Measurements from ENCODE around the gene POLA2.
"Not testable (repeated sequence)": the region's sequence is repeated elsewhere in the genome, so short reads cannot be mapped to it uniquely, and the experiment has no call there.

The POLA2 gene, protein sequence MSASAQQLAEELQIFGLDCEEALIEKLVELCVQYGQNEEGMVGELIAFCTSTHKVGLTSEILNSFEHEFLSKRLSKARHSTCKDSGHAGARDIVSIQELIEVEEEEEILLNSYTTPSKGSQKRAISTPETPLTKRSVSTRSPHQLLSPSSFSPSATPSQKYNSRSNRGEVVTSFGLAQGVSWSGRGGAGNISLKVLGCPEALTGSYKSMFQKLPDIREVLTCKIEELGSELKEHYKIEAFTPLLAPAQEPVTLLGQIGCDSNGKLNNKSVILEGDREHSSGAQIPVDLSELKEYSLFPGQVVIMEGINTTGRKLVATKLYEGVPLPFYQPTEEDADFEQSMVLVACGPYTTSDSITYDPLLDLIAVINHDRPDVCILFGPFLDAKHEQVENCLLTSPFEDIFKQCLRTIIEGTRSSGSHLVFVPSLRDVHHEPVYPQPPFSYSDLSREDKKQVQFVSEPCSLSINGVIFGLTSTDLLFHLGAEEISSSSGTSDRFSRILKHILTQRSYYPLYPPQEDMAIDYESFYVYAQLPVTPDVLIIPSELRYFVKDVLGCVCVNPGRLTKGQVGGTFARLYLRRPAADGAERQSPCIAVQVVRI

GRCh38 chr11:65261591-65262380 is at the start of gene POLA2:
POLA2 (plus strand) TSS chr11:65261962; CDS start chr11:65262293, 331 bp downstream.
- peak; percentile 97 for DNase-seq

DNA sequence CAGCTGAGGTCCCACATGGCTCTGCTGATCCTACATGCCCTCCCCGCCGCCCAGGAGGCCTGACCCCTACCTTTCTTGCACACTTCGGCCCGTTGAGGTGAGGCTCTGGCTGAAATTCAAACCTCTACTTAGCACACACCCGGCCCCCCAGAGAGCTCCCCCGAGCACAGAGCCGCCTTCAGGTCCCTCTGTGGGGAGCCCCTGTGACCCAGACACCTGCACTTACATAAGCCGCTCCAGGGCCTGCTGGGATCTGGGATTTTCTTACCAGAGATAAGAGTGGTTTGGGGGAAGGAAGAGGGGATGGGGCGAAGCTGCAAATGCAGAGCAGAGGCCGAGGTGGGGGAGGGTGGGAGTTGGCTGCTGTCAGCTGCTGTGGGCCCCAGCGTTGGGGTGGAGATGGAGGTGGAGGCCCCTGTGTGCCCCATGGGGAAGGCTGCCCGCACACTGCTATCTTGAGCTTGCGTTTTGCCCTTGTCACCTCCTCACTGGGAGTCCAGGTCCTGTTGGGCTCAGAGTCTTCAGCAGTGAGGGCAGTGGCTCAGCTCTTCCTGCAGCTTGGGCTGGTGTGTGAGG is 49.4 kb upstream of the POLA2 start:
- DNase-seq: no peak

DNA sequence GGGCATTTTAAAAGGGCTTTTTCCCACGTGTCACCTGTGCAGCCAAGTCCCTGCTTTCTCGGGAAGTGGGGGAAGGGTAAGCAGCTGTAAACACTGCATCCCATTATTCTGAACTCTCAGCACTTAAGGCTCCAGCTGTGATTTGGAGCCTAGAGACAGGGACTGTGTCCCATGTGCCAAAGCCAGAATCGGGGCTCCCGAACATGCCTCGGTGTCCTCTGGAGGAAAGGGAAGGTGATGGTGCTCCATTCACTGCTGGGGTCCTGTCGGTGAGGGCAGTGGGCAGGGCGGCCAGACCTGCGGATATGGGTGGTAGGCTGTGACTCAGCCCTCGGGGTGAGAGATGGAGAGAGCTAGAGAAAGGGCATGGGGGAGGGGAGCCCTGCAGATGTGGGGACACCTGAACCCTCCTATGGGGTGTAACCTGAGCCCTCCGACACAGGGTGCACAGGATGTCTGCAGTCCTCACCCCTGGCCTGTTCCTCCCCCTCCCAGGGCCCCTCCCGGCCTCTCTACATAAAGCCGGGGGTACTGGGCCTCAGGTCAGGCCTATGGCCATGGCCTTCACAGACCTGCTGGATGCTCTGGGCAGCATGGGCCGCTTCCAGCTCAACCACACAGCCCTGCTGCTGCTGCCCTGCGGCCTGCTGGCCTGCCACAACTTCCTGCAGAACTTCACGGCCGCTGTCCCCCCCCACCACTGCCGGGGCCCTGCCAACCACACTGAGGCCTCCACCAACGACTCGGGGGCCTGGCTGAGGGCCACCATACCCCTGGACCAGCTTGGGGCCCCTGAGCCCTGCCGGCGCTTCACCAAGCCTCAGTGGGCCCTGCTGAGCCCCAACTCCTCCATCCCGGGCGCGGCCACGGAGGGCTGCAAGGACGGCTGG is 48.2 kb upstream of the POLA2 start:
- no peak for DNase-seq

DNA sequence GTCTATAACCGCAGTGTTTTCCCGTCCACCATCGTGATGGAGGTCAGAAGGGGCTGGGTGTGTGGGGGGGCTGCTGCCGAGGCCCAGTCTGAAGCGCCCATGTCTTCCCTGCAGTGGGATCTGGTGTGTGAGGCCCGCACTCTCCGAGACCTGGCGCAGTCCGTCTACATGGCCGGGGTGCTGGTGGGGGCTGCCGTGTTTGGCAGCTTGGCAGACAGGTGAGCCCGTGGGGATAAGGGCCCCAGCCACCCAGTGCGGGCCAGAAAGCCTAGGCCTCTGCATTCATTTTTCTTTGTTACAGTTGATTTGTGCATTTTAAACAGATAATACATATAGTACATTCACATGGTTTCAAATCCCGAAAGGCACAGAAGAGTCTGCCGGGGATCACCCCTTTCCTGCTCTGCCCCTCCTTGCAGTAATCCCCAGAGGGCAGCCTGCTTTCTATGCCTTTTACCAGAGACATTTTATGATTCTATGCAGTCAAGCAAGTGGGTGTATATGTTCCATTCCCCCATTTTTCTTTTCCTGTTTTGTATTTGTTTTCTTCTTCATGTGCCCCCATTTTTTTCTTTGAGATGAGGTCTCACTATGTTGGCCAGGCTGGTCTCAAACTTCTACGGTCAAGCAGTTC is 47.4 kb upstream of the POLA2 start:
- DNase-seq: no peak

DNA sequence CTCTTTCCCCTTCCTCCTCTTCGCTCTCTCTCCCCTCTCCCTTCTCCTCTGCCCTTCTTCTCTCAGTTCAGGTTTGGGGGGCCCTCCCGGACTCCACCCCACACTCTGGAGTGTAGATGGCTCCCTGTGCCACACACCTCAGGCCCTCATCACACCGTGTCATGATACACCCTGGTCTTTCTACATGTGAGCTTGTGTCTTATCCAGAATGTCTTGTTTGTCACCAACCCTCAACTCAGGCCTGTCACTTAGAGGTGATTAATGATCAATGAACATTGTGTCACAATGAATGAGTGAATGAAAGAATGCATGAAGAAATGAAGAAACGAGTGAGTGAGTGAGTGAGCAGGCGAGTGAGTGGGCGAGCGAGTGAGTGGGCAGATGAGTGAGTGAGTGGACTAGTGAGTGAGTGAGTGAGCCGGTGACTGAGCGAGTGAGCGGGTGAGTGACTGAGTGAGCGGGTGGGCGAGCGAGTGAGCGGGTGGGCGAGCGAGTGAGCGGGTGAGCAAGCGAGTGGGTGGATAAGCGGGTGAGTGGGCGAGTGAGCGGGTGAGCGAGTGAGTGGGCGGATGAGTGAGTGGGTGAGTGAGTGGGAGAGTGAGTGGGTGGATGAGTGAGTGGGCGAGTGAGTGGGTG is 46.2 kb upstream of the POLA2 start:
- no peak for DNase-seq

- no peak for DNase-seq
Observed at GRCh38 chr11:65216830-65217229, 44.9 kb upstream of the POLA2 start.

DNA sequence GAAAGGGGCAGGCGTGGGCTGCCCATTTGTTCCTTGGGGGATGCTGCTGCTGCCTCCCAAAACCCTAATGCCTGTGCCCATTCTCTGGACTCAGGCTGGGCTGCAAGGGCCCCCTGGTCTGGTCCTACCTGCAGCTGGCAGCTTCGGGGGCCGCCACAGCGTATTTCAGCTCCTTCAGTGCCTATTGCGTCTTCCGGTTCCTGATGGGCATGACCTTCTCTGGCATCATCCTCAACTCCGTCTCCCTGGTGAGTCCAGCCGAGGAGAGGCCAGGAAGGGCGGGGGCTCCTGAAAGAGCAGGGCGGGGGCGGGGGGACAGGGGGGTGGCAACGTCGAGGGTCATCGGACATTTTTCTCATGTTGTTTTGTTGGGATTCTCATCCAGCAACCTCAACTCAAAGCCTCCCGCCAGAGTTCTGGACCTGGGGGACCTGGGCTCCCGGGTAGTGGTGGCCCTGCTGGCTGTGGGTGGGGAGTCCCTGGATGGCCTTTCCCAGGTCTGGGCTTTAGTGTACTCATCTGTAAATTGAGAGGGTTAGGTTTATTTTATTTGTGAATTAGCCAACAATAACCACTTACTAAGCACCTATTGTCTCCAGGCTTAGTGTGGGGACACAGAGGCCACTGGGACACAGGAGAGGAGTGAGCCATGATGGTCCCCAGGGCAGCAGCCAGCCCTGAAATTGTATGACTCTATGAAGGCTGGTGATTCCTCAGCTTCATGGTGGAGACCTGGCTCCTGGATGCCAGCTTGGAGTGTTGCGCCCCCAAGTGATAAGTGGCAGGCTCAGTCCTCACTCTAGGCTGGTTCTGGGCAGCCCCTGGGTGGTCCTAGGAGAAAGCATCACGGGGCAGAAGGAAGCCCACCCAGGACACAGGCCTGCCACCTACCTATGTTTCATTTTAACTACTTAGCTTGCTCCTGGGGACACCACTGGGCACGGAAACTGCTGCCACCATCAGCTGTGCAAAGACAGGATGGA is 44.0 kb upstream of the POLA2 start:
- no peak for DNase-seq

DNA sequence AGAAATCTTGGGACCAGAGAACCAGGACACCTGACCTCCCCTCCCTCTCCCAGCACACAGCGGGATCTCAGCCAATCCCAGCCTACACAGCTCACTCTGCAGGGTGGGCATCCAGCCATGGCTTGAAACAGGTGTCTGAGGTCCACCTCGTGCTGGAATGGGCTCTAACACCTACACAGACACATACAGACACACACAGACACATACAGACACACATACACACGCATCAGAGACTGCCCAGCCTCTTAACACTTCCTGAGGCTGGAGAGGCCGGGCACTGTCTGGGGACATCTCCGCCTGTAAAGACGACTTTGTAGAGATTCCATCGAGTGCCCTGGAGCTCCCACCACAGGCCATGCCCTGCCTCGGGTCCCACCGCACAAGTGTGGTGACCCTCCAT is 43.3 kb upstream of the POLA2 start:
- DNase-seq: no peak

- DNase-seq: peak; percentile 36
Observed at GRCh38 chr11:65219930-65220213, 41.9 kb upstream of the POLA2 start.

DNA sequence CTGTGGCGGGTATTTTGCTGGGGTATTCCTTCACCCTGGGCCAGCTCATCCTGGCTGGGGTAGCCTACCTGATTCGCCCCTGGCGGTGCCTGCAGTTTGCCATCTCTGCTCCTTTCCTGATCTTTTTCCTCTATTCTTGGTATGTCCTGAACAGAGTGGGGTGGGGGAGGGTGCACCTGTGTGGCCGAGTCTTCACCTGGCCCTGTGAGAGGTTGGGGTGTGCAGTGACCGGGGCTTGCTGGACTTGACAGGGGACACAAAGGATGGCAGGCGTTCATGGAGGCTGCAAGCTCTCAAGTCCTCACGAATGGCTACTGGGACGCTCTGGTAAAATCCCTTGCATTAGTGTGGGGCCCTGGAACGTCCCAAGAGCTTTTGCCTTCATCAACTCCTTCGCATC is 40.7 kb upstream of the POLA2 start:
- DNase-seq: no peak

- DNase-seq: no peak
Observed at GRCh38 chr11:65223011-65223410, 38.8 kb upstream of the POLA2 start.

DNA sequence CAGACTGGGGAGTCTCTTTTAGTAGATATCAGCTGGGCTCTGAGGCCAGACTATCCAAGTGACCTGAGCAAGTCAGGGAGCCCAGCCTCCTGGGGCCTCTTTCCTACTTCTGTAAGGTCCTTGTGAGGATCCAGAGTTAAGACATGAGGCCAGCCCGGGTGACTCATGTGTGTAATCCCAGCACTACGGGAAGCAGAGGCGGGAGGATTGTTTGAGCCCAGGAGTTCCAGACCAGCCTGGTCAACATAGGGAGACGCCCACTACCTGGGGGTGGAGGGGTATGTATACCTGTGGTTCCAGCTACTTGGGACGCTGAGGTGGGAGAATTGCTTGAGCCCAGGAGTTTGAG is 36.9 kb upstream of the POLA2 start:
- peak; percentile 78 for DNase-seq

DNA sequence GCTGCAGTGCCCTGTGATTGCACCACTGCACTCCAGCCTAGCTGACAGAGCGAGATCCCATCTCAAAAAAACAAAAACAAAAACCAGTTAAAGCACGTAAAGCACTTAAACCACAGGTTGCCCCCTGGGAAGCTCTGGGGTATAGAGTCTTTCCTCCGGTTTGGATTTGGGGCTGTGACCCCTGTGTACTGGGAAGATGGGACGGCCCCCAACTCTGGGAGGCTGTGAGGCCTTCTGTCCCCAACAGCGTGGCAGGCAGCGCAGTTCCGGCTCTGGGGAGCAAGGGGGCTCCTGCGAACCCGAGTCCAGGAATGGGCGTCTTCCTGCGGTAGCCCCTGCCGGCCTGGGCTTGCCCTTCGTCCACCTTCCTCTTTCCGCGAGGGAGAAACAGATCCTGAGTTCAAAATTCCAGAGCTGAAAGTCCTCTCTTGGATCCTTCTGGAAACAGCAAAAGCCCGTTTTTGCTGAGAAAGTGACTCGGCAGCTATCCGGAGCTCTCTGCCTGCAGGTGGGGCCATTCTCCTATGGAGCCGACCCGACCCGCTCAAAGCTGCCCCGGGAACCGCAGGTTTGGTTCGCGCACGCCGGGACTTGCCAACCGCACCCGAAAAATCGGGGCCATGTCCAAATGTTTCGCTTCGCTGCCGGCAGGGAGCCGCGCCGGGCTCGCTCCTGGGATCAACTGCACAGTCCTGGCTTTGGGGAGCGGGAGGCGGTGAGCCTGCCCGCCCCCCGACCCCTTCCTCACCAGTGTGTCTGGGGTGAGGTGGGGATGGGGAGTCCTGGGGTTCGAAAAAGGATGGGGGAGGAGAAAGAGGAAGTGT is 36.3 kb upstream of the POLA2 start:
- peak; percentile 54 for DNase-seq

GRCh38 chr11:65226103-65226442 is 35.7 kb upstream of the POLA2 start:
- no peak for DNase-seq

DNA sequence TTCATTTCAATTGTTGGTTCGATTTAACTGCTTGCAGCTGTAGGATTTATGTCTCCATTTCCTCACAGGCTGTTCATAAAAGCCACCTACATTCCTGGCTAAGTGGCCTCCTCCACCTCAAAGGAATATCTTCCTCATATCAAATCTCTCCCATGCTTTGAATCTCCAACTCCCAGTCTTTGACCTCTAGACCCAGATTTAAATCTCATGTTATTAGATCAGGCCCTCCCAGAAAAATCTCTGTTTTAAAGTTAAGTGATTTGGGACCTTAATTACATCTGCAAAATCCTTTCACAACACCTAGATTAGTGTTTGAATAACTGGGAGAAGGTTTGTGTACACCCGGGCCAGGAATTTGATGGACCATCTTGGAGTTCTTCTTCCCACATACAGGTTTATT is 33.9 kb upstream of the POLA2 start:
- no peak for DNase-seq

GRCh38 chr11:65236194-65237059 is 25.3 kb upstream of the POLA2 start:
- DNase-seq: no peak

DNA sequence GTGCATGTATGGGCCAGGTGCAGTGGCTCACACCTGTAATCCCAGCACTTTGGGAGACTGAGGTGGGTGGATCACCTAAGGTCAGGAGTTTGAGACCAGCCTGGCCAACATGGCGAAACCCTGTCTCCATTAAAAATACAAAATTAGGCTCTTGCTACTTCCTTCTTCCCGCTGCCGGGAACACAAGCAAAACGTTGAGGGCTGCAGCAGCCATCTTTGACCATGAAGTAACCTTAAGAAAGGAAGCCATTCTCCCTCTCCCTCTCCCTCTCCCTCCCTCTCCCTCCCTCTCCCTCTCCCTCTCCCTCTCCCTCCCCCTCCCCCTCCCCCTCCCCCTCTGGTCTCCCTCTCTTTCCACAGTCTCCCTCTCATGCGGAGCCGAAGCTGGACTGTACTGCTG is 23.5 kb upstream of the POLA2 start:
- not testable (repeated sequence) for DNase-seq

DNA sequence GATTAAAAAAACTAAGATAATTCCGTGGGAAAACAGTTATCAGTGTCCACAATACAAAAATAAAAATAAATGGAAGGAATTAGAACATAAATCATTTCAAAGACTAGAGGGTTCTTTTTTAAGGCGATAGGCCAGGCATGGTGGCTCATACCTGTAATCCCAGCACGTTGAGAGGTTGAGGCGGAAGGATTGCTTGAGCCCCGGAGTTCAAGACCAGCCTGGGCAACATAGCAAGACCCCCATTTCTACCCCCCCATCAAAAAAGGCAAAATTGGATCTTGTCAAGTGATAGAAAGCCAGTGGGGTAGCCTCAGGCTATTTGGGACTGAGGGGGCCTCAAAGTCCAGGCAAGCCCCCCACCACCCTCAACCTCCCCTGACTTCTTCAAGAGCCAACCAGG is 20.6 kb upstream of the POLA2 start:
- no peak for DNase-seq

GRCh38 chr11:65241692-65242091 is 20.1 kb upstream of the POLA2 start:
- DNase-seq: no peak
